GM21367 (cell line): Measurements from ENCODE around the gene SMAD5.

ENCODE experiments used
- ATAC-seq: cut with Tn5 transposase; IDR thresholded peaks from one replicate; pipeline ENCODE4 v1.9.1; 2021; ENCODE audit not compliant: unreplicated experiment

SMAD5 gene

GRCh38 chr5:136194576-136194975, 61.9 kb downstream of the SMAD5 start:
- ATAC-seq = no peak

GRCh38 chr5:136195971-136196820, 63.6 kb downstream of the SMAD5 start:
- no peak for ATAC-seq

- ATAC-seq = no peak
Observed at GRCh38 chr5:136197462-136198142, 65.0 kb downstream of the SMAD5 start.

- no peak for ATAC-seq
Observed at GRCh38 chr5:136198453-136198852, 65.8 kb downstream of the SMAD5 start.

GRCh38 chr5:136199408-136199807, 66.8 kb downstream of the SMAD5 start:
- ATAC-seq = no peak

- ATAC-seq = no peak
Observed at GRCh38 chr5:136200130-136200529, 67.5 kb downstream of the SMAD5 start.

- no peak for ATAC-seq
Observed at GRCh38 chr5:136200761-136201160, 68.1 kb downstream of the SMAD5 start.

GRCh38 chr5:136201870-136202269, 69.2 kb downstream of the SMAD5 start:
- no peak for ATAC-seq

- no peak for ATAC-seq
Observed at GRCh38 chr5:136202469-136203205, 70.0 kb downstream of the SMAD5 start.

GRCh38 chr5:136203303-136203922, 70.8 kb downstream of the SMAD5 start:
- no peak for ATAC-seq

- ATAC-seq = no peak
Observed at GRCh38 chr5:136205061-136205702, 72.5 kb downstream of the SMAD5 start.

- no peak for ATAC-seq
Observed at GRCh38 chr5:136205941-136206340, 73.3 kb downstream of the SMAD5 start.

- no peak for ATAC-seq
Observed at GRCh38 chr5:136206361-136206760, 73.7 kb downstream of the SMAD5 start.

GRCh38 chr5:136207631-136208030, 75.0 kb downstream of the SMAD5 start:
- ATAC-seq = no peak

- no peak for ATAC-seq
Observed at GRCh38 chr5:136208916-136209315, 76.3 kb downstream of the SMAD5 start.

- ATAC-seq = no peak
Observed at GRCh38 chr5:136209346-136209910, 76.8 kb downstream of the SMAD5 start.

GRCh38 chr5:136210259-136210658, 77.6 kb downstream of the SMAD5 start:
- no peak for ATAC-seq

- ATAC-seq = no peak
Observed at GRCh38 chr5:136211282-136212040, 78.8 kb downstream of the SMAD5 start.

GRCh38 chr5:136212252-136212721, 79.6 kb downstream of the SMAD5 start:
- no peak for ATAC-seq
